Kidney epithelial cell (primary cell): ENCODE measurements around the gene AASS. TPM values are rescaled to one million over a fixed set of nuclear protein-coding genes. Genes with fewer than 3 reads are reported as not detected.

Experiments used
- DNase-seq: peaks from one replicate; pipeline ENCODE4 v3.0.0-alpha.2; 2010; ENCODE audit warnings: low read depth
- H3K27me3 ChIP-seq: 2 replicates; pipeline ENCODE4 v1.6.0; 2011; ENCODE audit warnings: low read length; ENCODE audit not compliant: control insufficient read depth, insufficient read depth
- H3K36me3 ChIP-seq: 2 replicates; pipeline ENCODE4 v1.5.1; 2011; ENCODE audit warnings: low read length; ENCODE audit not compliant: control insufficient read depth, insufficient read depth
- H3K4me3 ChIP-seq: 2 replicates; pipeline ENCODE4 v1.5.1; 2011; ENCODE audit warnings: low read depth, mild to moderate bottlenecking, control low read depth, low read length
- CTCF ChIP-seq: IDR thresholded peaks from 2 replicates; pipeline ENCODE4 v1.5.1; 2011; ENCODE audit warnings: mild to moderate bottlenecking, moderate library complexity, low read length, control low read depth, inconsistent platforms; ENCODE audit not compliant: insufficient read depth, poor library complexity, severe bottlenecking
- total RNA-seq: library from RNA; depleted of rRNA; stranded (reverse); fragments of >200 nt; gene quantifications from 2 replicates; pipeline ENCODE4 v1.2.3, GENCODE V29; 2015

AASS gene
- total RNA-seq, 1 donor from 2014 or later = 8.5 TPM

- no peak for TF ChIP-seq CTCF
- H3K4me3 ChIP-seq = no peak overlapping the region
- no peak for DNase-seq
- no peaks in the 10 kb centered on the region for H3K36me3 ChIP-seq
- no peaks in the 10 kb centered on the region for H3K27me3 ChIP-seq
Measured at GRCh38 chr7:122166275-122166674, 22.2 kb upstream of the AASS start.

GRCh38 chr7:122161628-122162027, 17.6 kb upstream of the AASS start:
- no peak for DNase-seq
- Histone ChIP-seq H3K36me3 (no peaks in the 10 kb centered on the region), H3K27me3 (no peaks in the 10 kb centered on the region), H3K4me3 (no peak overlapping the region)
- TF ChIP-seq CTCF = no peak

- DNase-seq = no peak
- Histone ChIP-seq H3K4me3 (no peak overlapping the region), H3K36me3 (no peaks in the 10 kb centered on the region), H3K27me3 (no peaks in the 10 kb centered on the region)
- no peak for TF ChIP-seq CTCF
Measured at GRCh38 chr7:122155566-122155965, 11.5 kb upstream of the AASS start.

- TF ChIP-seq CTCF = no peak
- Histone ChIP-seq H3K27me3 (no peaks in the 10 kb centered on the region), H3K36me3 (no peaks in the 10 kb centered on the region), H3K4me3 (no peak overlapping the region)
- DNase-seq = no peak
Measured at GRCh38 chr7:122148878-122149277, 4.8 kb upstream of the AASS start.

- Histone ChIP-seq H3K36me3 (no peaks in the 10 kb centered on the region), H3K4me3 (no peak overlapping the region), H3K27me3 (no peaks in the 10 kb centered on the region)
- DNase-seq = no peak
- no peak for TF ChIP-seq CTCF
Measured at GRCh38 chr7:122148081-122148480, 4.0 kb upstream of the AASS start.

- no peak for TF ChIP-seq CTCF
- Histone ChIP-seq H3K4me3 (no peak overlapping the region), H3K27me3 (no peaks in the 10 kb centered on the region), H3K36me3 (no peaks in the 10 kb centered on the region)
- no peak for DNase-seq
Measured at GRCh38 chr7:122145937-122146645, 2.0 kb upstream of the AASS start.
